GM12878 (cell line): ENCODE results near the gene EHD2. TPM values are rescaled to one million over a fixed set of nuclear protein-coding genes. Genes with fewer than 3 reads are reported as not detected.

Source experiments
- ATAC-seq: fragments of 200-7000 bp; cut with Tn5 transposase; 3 replicates; pipeline ENCODE4 v1.9.1; 2020; ENCODE audit warnings: mild to moderate bottlenecking, moderate library complexity
- BruUV-seq: library from RNA; stranded (reverse); fragments of 400-500 nt; replicated peaks from 2 replicates; lab custom pipeline; 2021; lab: Mats Ljungman, UMichigan
- CTCF ChIA-PET: fragments of 300-600 bp; sonication (Branson Sonifier 250); formaldehyde crosslinking; extraction: SDS; loops from one replicate; lab custom pipeline; 2021; ENCODE audit warnings: inconsistent platforms; lab: Yijun Ruan, JAX
- POLR2A ChIA-PET: fragments of 350-600 bp; formaldehyde crosslinking; extraction: SDS; loops from one replicate; lab custom pipeline; 2021; ENCODE audit warnings: inconsistent platforms; lab: Charles Lee
- RAD21 ChIA-PET: fragments of 300-600 bp; sonication (Branson Sonifier 250); formaldehyde crosslinking; loops from one replicate; lab custom pipeline; 2023; ENCODE audit warnings: antibody characterized with exemption; ENCODE audit not compliant: unreplicated experiment; lab: Charles Lee
- SMC1A ChIA-PET: fragments of 300-600 bp; sonication (Branson Sonifier 250); formaldehyde crosslinking; loops from one replicate; lab custom pipeline; 2023; ENCODE audit not compliant: unreplicated experiment, uncharacterized antibody; lab: Charles Lee
- DNase-seq: peaks from one replicate; pipeline ENCODE4 v3.0.0-alpha.2; 2011; ENCODE audit warnings: low read depth, low spot score
- FAIRE-seq: peaks from 3 replicates; lab custom pipeline; 2011; peaks lifted over from hg19 to GRCh38; lab: Jason Lieb, UNC
- H2AFZ ChIP-seq: 2 replicates; pipeline ENCODE4 v1.6.0; 2011; ENCODE audit warnings: low read depth, low read length, control low read depth; ENCODE audit not compliant: control insufficient read depth
- H3K27ac ChIP-seq: 2 replicates; pipeline ENCODE4 v1.5.1; 2011; ENCODE audit warnings: control low read depth; ENCODE audit not compliant: control insufficient read depth, insufficient read depth
- H3K27me3 ChIP-seq, 2 experiments: replicated peaks in 1 of 2; 2 replicates each; pipeline versions ENCODE4 v1.6.0 to v1.6.1; 2011; ENCODE audit warnings: low read length in 1 of 2; ENCODE audit not compliant: control insufficient read depth in 2 of 2, insufficient read depth in 2 of 2
- H3K36me3 ChIP-seq, 2 experiments: 2 replicates each; pipeline ENCODE4 v1.5.1; 2011; ENCODE audit warnings: low read length in 1 of 2; ENCODE audit not compliant: control insufficient read depth in 2 of 2, insufficient read depth in 2 of 2
- H3K4me1 ChIP-seq: 2 replicates; pipeline ENCODE4 v1.6.1; 2011; ENCODE audit warnings: mild to moderate bottlenecking, low read length, moderate library complexity, mixed read lengths; ENCODE audit not compliant: control insufficient read depth, insufficient read depth
- H3K4me2 ChIP-seq: 2 replicates; pipeline ENCODE4 v1.6.0; 2011; ENCODE audit warnings: control low read depth; ENCODE audit not compliant: control insufficient read depth, insufficient read depth
- H3K4me3 ChIP-seq: fragments of 200-600 bp; sonication (generic); 2 replicates; pipeline ENCODE4 v1.5.1; 2016
- H3K79me2 ChIP-seq: 2 replicates; pipeline ENCODE4 v1.6.0; 2011; ENCODE audit warnings: low read length; ENCODE audit not compliant: control insufficient read depth, insufficient read depth
- H3K9ac ChIP-seq: 2 replicates; pipeline ENCODE4 v1.8.0; 2011; ENCODE audit warnings: low read length, control low read depth, mixed read lengths; ENCODE audit not compliant: control insufficient read depth, insufficient read depth
- H3K9me3 ChIP-seq: replicated peaks from 3 replicates; pipeline ENCODE4 v1.5.1; 2011; ENCODE audit warnings: mild to moderate bottlenecking, low read length; ENCODE audit not compliant: control insufficient read depth, insufficient read depth
- H4K20me1 ChIP-seq: 2 replicates; pipeline ENCODE4 v1.6.0; 2011; ENCODE audit not compliant: control insufficient read depth, insufficient read depth
- BACH1 ChIP-seq: fragments of 450-650 bp; IDR thresholded peaks from 2 replicates; pipeline ENCODE4 v1.6.1; 2017; ENCODE audit warnings: mild to moderate bottlenecking, borderline replicate concordance
- EED ChIP-seq: sonication (generic); IDR thresholded peaks from 2 replicates; pipeline ENCODE4 v1.6.1; 2016; ENCODE audit warnings: antibody characterized with exemption, low read depth
- FOS ChIP-seq: IDR thresholded peaks from 3 replicates; pipeline ENCODE4 v1.6.1; 2011; ENCODE audit warnings: borderline replicate concordance; ENCODE audit not compliant: insufficient read length; ENCODE audit errors: extremely low read depth
- HDGF ChIP-seq: fragments of 450-650 bp; IDR thresholded peaks from 2 replicates; pipeline ENCODE4 v1.6.1; 2016; ENCODE audit warnings: antibody characterized with exemption
- JUND ChIP-seq: IDR thresholded peaks from 2 replicates; pipeline ENCODE4 v1.6.1; 2012; ENCODE audit warnings: low read depth, mild to moderate bottlenecking, low read length, improper control_type of control experiment, moderate library complexity
- NFYA ChIP-seq: IDR thresholded peaks from 2 replicates; pipeline ENCODE4 v1.6.1; 2011; ENCODE audit warnings: low read depth, mild to moderate bottlenecking, low read length, improper control_type of control experiment, borderline replicate concordance
- NFYB ChIP-seq: IDR thresholded peaks from 2 replicates; pipeline ENCODE4 v1.6.1; 2011; ENCODE audit warnings: low read depth, mild to moderate bottlenecking, low read length, improper control_type of control experiment, moderate library complexity; ENCODE audit not compliant: insufficient read depth
- POLR2AphosphoS2 ChIP-seq: IDR thresholded peaks from 2 replicates; pipeline ENCODE4 v1.6.1; 2011; ENCODE audit warnings: low read depth, mild to moderate bottlenecking, low read length, improper control_type of control experiment, moderate library complexity
- RBBP5 ChIP-seq: fragments of 200-600 bp; sonication (generic); conservative IDR thresholded peaks from 2 replicates; pipeline ENCODE4 v1.6.1; 2016
- SMC3 ChIP-seq: IDR thresholded peaks from 2 replicates; pipeline ENCODE4 v1.6.1; 2011; ENCODE audit warnings: low read length, improper control_type of control experiment, borderline replicate concordance
- TARDBP ChIP-seq: IDR thresholded peaks from 2 replicates; pipeline ENCODE4 v1.6.1; 2016; ENCODE audit warnings: borderline replicate concordance
- ZNF24 ChIP-seq: fragments of 450-650 bp; IDR thresholded peaks from 2 replicates; pipeline ENCODE4 v1.6.1; 2017; ENCODE audit warnings: antibody characterized with exemption, mild to moderate bottlenecking
- WGBS: methylation state at CpG from one replicate; pipeline ENCODE4 v1.1.6; 2016; ENCODE audit warnings: low lambda C conversion rate; ENCODE audit not compliant: insufficient replicate concordance, insufficient coverage; ENCODE audit errors: missing lambda C conversion rate; 5-methylcytosine and 5-hydroxymethylcytosine counted together
- in situ Hi-C: fragments of 300-500 bp; cut with MboI; formaldehyde crosslinking; loops from 9 replicates; pipeline ENCODE4 v1.14.3; 2018; ENCODE audit warnings: mixed read lengths
- intact Hi-C: fragments of 100-400 bp; cut with micrococcal nuclease; formaldehyde crosslinking; loops from one replicate; pipeline ENCODE4 v1.14.2; 2022; ENCODE audit not compliant: unreplicated experiment
- polyA plus RNA-seq, 11 experiments: library from polyadenylated mRNA; depleted of rRNA in 4 of 11; unstranded in 6 of 11; stranded (reverse) in 5 of 11; fragments of >200 nt; fragmentation: Nextera tagmentation in 4 of 11; fragmentation: Illumina TruSeq in 1 of 11; extraction: Ambion mirVana in 4 of 11; extraction: Trizol in 1 of 11; gene quantifications; 1 replicate in 1 of 11; 2 replicates in 10 of 11; pipeline versions ENCODE4 v1.2.1 to v1.2.3, GENCODE V29; 2011 to 2016; ENCODE audit warnings: inconsistent platforms in 2 of 11, missing spikeins in 2 of 11, low read depth in 1 of 11
- total RNA-seq, 4 experiments: library from RNA; depleted of rRNA in 3 of 4; stranded (reverse); fragments of >200 nt in 3 of 4; fragmentation: Illumina TruSeq in 1 of 4; extraction: Trizol in 1 of 4; gene quantifications; 2 replicates each; pipeline versions ENCODE4 v1.2.1 to v1.2.3, GENCODE V29; 2013 to 2021
- TF ChIP-seq, protein P1 (sequence below): fragments of 450-650 bp; IDR thresholded peaks from 2 replicates; pipeline ENCODE4 v1.6.1; 2016; ENCODE audit warnings: mild to moderate bottlenecking, moderate library complexity, borderline replicate concordance
- TF ChIP-seq, protein P2 (sequence below), 3 experiments: IDR thresholded peaks in 2 of 3; conservative IDR thresholded peaks in 1 of 3; 2 replicates each; pipeline ENCODE4 v1.5.1; 2011; ENCODE audit warnings: low read depth in 3 of 3, low read length in 3 of 3, mild to moderate bottlenecking in 3 of 3, control low read depth in 2 of 3, moderate library complexity in 2 of 3, inconsistent platforms in 1 of 3, mixed read lengths in 1 of 3; ENCODE audit not compliant: control insufficient read depth in 2 of 3, insufficient read depth in 1 of 3; ENCODE audit errors: extremely low read depth in 1 of 3
- TF ChIP-seq, protein P3 (sequence below): fragments of 450-650 bp; IDR thresholded peaks from 2 replicates; pipeline ENCODE4 v1.6.1; 2017; ENCODE audit warnings: borderline replicate concordance

The EHD2 gene
- total and polyA plus RNA-seq, 10 of the 15 experiments (the other 5 are each of a cell fraction or from before 2014, with no cell fraction given) = 0.12 to 0.24 (median 0.23) TPM; not detected in 7

DNA sequence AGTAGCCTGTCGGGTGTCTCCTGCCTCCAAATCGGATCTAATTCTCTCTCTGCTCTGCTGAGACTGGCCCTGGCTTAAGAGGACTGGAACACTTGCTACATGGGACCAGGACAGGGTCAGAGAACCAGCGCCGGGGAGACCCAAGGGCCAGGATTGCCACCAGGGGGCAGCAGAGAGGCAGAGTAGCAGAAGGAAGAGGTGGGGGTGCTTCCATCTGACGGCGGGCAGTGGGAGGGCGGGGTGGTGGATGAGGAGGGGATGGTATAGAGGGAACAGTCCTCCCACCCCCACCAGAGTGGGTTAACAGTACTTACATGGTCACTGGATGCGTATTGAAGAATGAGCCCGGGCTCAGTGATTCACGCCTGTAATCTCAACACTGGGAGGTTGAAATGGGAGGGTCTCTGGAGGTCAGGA lies 77.2 kb downstream of the EHD2 start:
- H4K20me1 ChIP-seq = no peaks in the 10 kb centered on the region
- RAD21 ChIA-PET = interaction anchor here (1.7 kb wide), 1 partner anchor 25 kb away, joined by 6 read pairs; no protein-coding TSS in a partner anchor
- no peaks in the 10 kb centered on the region for H3K79me2 ChIP-seq
- no peak overlapping the region for H2AFZ ChIP-seq
- ATAC-seq (peak; percentile 88), FAIRE-seq (no peak), DNase-seq (no peak)
- no TSS peak for BruUV-seq
- no peak overlapping the region for H3K4me3 ChIP-seq
- 1% methylated on average over 7 of the region's 10 CpGs for WGBS
- H3K27ac ChIP-seq = no peak overlapping the region
- POLR2A ChIA-PET = no interaction called here
- no peaks in the 10 kb centered on the region for H3K27me3 ChIP-seq
- no peaks in the 10 kb centered on the region; the same call in 2 of the 3 replicates for H3K9me3 ChIP-seq
- H3K4me2 ChIP-seq = no peak overlapping the region
- no peaks in the 10 kb centered on the region for H3K36me3 ChIP-seq
- no peaks in the 10 kb centered on the region for H3K4me1 ChIP-seq
- in situ Hi-C loops (no loop called here), intact Hi-C loops (no loop called here)
- SMC1A ChIA-PET = interaction anchor here (1.1 to 1.2 kb wide), 3 partner anchors 25 to 352 kb away, joined by 3 to 4 read pairs (median 3); no protein-coding TSS in a partner anchor
- CTCF ChIA-PET = interaction anchor here (0.7 to 5.8 kb wide), 20 partner anchors 8 to 514 kb away, joined by 3 to 75 read pairs (median 4); partner anchors contain the start of genes EHD2 and NOP53
- no peak overlapping the region for H3K9ac ChIP-seq
- TF ChIP-seq NFYA = no peak
- no peak for TF ChIP-seq EED
- TF ChIP-seq, protein P1, sequence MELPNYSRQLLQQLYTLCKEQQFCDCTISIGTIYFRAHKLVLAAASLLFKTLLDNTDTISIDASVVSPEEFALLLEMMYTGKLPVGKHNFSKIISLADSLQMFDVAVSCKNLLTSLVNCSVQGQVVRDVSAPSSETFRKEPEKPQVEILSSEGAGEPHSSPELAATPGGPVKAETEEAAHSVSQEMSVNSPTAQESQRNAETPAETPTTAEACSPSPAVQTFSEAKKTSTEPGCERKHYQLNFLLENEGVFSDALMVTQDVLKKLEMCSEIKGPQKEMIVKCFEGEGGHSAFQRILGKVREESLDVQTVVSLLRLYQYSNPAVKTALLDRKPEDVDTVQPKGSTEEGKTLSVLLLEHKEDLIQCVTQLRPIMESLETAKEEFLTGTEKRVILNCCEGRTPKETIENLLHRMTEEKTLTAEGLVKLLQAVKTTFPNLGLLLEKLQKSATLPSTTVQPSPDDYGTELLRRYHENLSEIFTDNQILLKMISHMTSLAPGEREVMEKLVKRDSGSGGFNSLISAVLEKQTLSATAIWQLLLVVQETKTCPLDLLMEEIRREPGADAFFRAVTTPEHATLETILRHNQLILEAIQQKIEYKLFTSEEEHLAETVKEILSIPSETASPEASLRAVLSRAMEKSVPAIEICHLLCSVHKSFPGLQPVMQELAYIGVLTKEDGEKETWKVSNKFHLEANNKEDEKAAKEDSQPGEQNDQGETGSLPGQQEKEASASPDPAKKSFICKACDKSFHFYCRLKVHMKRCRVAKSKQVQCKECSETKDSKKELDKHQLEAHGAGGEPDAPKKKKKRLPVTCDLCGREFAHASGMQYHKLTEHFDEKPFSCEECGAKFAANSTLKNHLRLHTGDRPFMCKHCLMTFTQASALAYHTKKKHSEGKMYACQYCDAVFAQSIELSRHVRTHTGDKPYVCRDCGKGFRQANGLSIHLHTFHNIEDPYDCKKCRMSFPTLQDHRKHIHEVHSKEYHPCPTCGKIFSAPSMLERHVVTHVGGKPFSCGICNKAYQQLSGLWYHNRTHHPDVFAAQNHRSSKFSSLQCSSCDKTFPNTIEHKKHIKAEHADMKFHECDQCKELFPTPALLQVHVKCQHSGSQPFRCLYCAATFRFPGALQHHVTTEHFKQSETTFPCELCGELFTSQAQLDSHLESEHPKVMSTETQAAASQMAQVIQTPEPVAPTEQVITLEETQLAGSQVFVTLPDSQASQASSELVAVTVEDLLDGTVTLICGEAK = no peak
- TF ChIP-seq, protein P2, sequence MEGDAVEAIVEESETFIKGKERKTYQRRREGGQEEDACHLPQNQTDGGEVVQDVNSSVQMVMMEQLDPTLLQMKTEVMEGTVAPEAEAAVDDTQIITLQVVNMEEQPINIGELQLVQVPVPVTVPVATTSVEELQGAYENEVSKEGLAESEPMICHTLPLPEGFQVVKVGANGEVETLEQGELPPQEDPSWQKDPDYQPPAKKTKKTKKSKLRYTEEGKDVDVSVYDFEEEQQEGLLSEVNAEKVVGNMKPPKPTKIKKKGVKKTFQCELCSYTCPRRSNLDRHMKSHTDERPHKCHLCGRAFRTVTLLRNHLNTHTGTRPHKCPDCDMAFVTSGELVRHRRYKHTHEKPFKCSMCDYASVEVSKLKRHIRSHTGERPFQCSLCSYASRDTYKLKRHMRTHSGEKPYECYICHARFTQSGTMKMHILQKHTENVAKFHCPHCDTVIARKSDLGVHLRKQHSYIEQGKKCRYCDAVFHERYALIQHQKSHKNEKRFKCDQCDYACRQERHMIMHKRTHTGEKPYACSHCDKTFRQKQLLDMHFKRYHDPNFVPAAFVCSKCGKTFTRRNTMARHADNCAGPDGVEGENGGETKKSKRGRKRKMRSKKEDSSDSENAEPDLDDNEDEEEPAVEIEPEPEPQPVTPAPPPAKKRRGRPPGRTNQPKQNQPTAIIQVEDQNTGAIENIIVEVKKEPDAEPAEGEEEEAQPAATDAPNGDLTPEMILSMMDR (IDR thresholded peaks at IDR 0.05 in 2 of 3, conservative IDR thresholded peaks at IDR 0.05 in 1 of 3; ENCODE audit: control insufficient read depth in 2 of 3, extremely low read depth in 1 of 3, insufficient read depth in 1 of 3, low read depth in 3 of 3, low read length in 3 of 3) = peak; percentile 56 to 93 (median 87)
- TF ChIP-seq JUND = no peak
- TF ChIP-seq POLR2AphosphoS2 = no peak
- TF ChIP-seq SMC3 = 0 out of 2 replicates have a peak, but pooled peaks have one; percentile 28
- TF ChIP-seq RBBP5 = no peak
- TF ChIP-seq NFYB = no peak
- TF ChIP-seq FOS = no peak
- no peak for TF ChIP-seq BACH1
- TF ChIP-seq ZNF24 = no peak
- TF ChIP-seq TARDBP = no peak
- TF ChIP-seq HDGF = no peak
- TF ChIP-seq, protein P3, sequence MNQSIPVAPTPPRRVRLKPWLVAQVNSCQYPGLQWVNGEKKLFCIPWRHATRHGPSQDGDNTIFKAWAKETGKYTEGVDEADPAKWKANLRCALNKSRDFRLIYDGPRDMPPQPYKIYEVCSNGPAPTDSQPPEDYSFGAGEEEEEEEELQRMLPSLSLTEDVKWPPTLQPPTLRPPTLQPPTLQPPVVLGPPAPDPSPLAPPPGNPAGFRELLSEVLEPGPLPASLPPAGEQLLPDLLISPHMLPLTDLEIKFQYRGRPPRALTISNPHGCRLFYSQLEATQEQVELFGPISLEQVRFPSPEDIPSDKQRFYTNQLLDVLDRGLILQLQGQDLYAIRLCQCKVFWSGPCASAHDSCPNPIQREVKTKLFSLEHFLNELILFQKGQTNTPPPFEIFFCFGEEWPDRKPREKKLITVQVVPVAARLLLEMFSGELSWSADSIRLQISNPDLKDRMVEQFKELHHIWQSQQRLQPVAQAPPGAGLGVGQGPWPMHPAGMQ = no peak
